Esophagus muscularis mucosa (tissue), 4 donors: ENCODE measurements around the gene BRMS1.

Experiments
- EP300 ChIP-seq: sonication (generic); formaldehyde crosslinking; IDR thresholded peaks from one replicate; pipeline ENCODE4 v1.6.1; 2017; ENCODE audit warnings: antibody characterized with exemption
- POLR2A ChIP-seq: fragments of 450-650 bp; IDR thresholded peaks from one replicate; pipeline ENCODE4 v1.6.1; 2017; ENCODE audit warnings: antibody characterized with exemption, moderate library complexity, mild to moderate bottlenecking, low read depth
- POLR2AphosphoS5 ChIP-seq, 2 donors: sonication (generic); formaldehyde crosslinking; IDR thresholded peaks; one replicate each; pipeline ENCODE4 v1.6.1; 2017; ENCODE audit warnings: antibody characterized with exemption in 2 of 2
- TF ChIP-seq, protein P1 (sequence below), 3 experiments: fragments of 200-600 bp in 2 of 3; fragments of 450-650 bp in 1 of 3; sonication (generic) in 2 of 3; IDR thresholded peaks; one replicate each; pipeline ENCODE4 v1.5.1; 2017 to 2019; ENCODE audit warnings: antibody characterized with exemption in 3 of 3, mild to moderate bottlenecking in 2 of 3, moderate library complexity in 1 of 3

DNA sequence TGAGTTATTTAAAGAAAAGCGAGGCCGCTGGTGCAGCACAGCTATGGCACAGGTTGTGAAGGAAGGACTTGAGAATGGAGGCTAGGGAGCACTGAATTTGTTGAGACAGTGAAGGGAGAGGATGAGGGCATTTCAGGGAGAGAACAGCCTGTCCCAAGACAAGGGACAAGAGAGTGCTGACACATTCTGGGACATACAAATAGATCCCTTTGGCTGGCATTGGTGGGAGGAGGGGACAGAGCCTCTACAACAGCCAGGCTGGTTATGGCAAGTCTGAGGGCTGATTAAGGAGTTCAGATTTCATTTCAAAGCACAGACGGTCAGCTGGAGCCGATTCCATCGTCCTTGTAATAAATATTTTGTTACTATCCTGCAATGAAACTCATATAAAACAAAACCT is 28.4 kb upstream of the BRMS1 start:
- TF ChIP-seq EP300 (no peak), POLR2A (no peak), POLR2AphosphoS5 (IDR thresholded peaks at IDR 0.05) (no peak)
- TF ChIP-seq, protein P1, sequence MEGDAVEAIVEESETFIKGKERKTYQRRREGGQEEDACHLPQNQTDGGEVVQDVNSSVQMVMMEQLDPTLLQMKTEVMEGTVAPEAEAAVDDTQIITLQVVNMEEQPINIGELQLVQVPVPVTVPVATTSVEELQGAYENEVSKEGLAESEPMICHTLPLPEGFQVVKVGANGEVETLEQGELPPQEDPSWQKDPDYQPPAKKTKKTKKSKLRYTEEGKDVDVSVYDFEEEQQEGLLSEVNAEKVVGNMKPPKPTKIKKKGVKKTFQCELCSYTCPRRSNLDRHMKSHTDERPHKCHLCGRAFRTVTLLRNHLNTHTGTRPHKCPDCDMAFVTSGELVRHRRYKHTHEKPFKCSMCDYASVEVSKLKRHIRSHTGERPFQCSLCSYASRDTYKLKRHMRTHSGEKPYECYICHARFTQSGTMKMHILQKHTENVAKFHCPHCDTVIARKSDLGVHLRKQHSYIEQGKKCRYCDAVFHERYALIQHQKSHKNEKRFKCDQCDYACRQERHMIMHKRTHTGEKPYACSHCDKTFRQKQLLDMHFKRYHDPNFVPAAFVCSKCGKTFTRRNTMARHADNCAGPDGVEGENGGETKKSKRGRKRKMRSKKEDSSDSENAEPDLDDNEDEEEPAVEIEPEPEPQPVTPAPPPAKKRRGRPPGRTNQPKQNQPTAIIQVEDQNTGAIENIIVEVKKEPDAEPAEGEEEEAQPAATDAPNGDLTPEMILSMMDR (IDR thresholded peaks at IDR 0.05) = no peak
